A549 (cell line): ENCODE results near the gene GGT7. TPM values are rescaled to one million over a fixed set of nuclear protein-coding genes. Genes with fewer than 3 reads are reported as not detected.

ENCODE experiments used
- ATAC-seq, 2 experiments: fragments of 200-7000 bp in 1 of 2; fragments of >200 bp in 1 of 2; cut with Nextera tagmentation in 1 of 2; cut with Tn5 transposase in 1 of 2; 3 replicates each; pipeline versions ENCODE4 v1.8.0 to v1.9.1; 2018 to 2020; ENCODE audit warnings: mild to moderate bottlenecking in 1 of 2, moderate library complexity in 1 of 2
- CTCF ChIA-PET: fragments of 300-600 bp; sonication (Branson Sonifier 250); formaldehyde crosslinking; extraction: SDS; loops from one replicate; lab custom pipeline; 2021; ENCODE audit warnings: antibody characterized with exemption, inconsistent platforms; lab: Yijun Ruan, JAX
- POLR2A ChIA-PET: fragments of 350-600 bp; formaldehyde crosslinking; extraction: SDS; loops from one replicate; lab custom pipeline; 2021; ENCODE audit warnings: antibody characterized with exemption, inconsistent platforms; lab: Yijun Ruan, JAX
- DNase-seq, 2 experiments: peaks; one replicate each; pipeline versions ENCODE4 v3.0.0 to v3.0.0-alpha.2; 2011 to 2016; ENCODE audit warnings: low read depth in 1 of 2, low spot score in 1 of 2
- FAIRE-seq: peaks from 2 replicates; lab custom pipeline; 2011; peaks lifted over from hg19 to GRCh38; lab: Jason Lieb, UNC
- H3K27ac ChIP-seq, 2 experiments: fragments of >200 bp; sonication (Bioruptor Twin); formaldehyde crosslinking; 3 replicates each; pipeline ENCODE4 v1.5.1; 2016 to 2017
- H3K4me1 ChIP-seq: fragments of >200 bp; sonication (Bioruptor Twin); formaldehyde crosslinking; 3 replicates; pipeline ENCODE4 v1.6.1; 2016
- H3K4me2 ChIP-seq: fragments of >200 bp; sonication (Bioruptor Twin); formaldehyde crosslinking; 3 replicates; pipeline ENCODE4 v1.6.1; 2016
- H3K4me3 ChIP-seq: fragments of >200 bp; sonication (Bioruptor Twin); formaldehyde crosslinking; 3 replicates; pipeline ENCODE4 v1.5.1; 2016
- H3K9me3 ChIP-seq: fragments of >200 bp; sonication (Bioruptor Twin); formaldehyde crosslinking; 3 replicates; pipeline ENCODE4 v1.6.1; 2016
- BCL3 ChIP-seq: fragments of >200 bp; sonication (Bioruptor Twin); formaldehyde crosslinking; IDR thresholded peaks from 3 replicates; pipeline ENCODE4 v1.6.1; 2016
- BHLHE40 ChIP-seq: IDR thresholded peaks from 2 replicates; pipeline ENCODE4 v1.6.1; 2012; ENCODE audit warnings: low read depth, low read length, inconsistent platforms
- CBX8 ChIP-seq: fragments of 200-600 bp; sonication (generic); IDR thresholded peaks from 2 replicates; pipeline ENCODE4 v1.6.1; 2016
- CHD4 ChIP-seq: fragments of 200-600 bp; sonication (generic); IDR thresholded peaks from 2 replicates; pipeline ENCODE4 v1.6.1; 2016; ENCODE audit warnings: antibody characterized with exemption, mild to moderate bottlenecking, borderline replicate concordance
- CTCF ChIP-seq: fragments of >200 bp; sonication (Bioruptor Twin); formaldehyde crosslinking; IDR thresholded peaks from 3 replicates; pipeline ENCODE4 v1.5.1; 2016
- EHMT2 ChIP-seq: fragments of 200-600 bp; sonication (generic); IDR thresholded peaks from 2 replicates; pipeline ENCODE4 v1.6.1; 2016; ENCODE audit warnings: antibody characterized with exemption, low read depth, mild to moderate bottlenecking, moderate library complexity
- EP300 ChIP-seq, 2 experiments: fragments of >200 bp; sonication (Bioruptor Twin); formaldehyde crosslinking; IDR thresholded peaks; 2 replicates in 1 of 2; 3 replicates in 1 of 2; pipeline ENCODE4 v1.6.1; 2016 to 2017
- FOSL2 ChIP-seq, 2 experiments: fragments of 450-650 bp in 1 of 2; fragments of >200 bp in 1 of 2; sonication (Bioruptor Twin) in 1 of 2; formaldehyde crosslinking; IDR thresholded peaks; 2 replicates each; pipeline versions ENCODE4 v1.5.0 to v1.6.1; 2016 to 2020; ENCODE audit warnings: mild to moderate bottlenecking in 1 of 2, moderate library complexity in 1 of 2
- FOXS1 ChIP-seq: fragments of 250-450 bp; sonication (Bioruptor Pico); IDR thresholded peaks from 2 replicates; pipeline ENCODE4 v1.5.0; 2020; ENCODE audit warnings: mild to moderate bottlenecking, moderate library complexity
- HDAC2 ChIP-seq: fragments of 200-600 bp; sonication (generic); IDR thresholded peaks from 2 replicates; pipeline ENCODE4 v1.6.1; 2016
- HES2 ChIP-seq: fragments of >200 bp; sonication (Bioruptor Twin); formaldehyde crosslinking; IDR thresholded peaks from 2 replicates; pipeline ENCODE4 v1.6.1; 2016
- HEYL ChIP-seq: fragments of 250-450 bp; sonication (Bioruptor Pico); IDR thresholded peaks from 2 replicates; pipeline ENCODE4 v1.8.0; 2021; ENCODE audit warnings: mild to moderate bottlenecking, moderate library complexity
- HOXA7 ChIP-seq: fragments of 250-450 bp; sonication (Bioruptor Pico); IDR thresholded peaks from 2 replicates; pipeline ENCODE4 v1.5.0; 2020; ENCODE audit warnings: mild to moderate bottlenecking, moderate library complexity
- HOXB13 ChIP-seq: fragments of 250-450 bp; sonication (Bioruptor Pico); IDR thresholded peaks from 2 replicates; pipeline ENCODE4 v1.5.0; 2020; ENCODE audit warnings: low read depth, mild to moderate bottlenecking, moderate library complexity
- HOXB5 ChIP-seq: fragments of 250-450 bp; sonication (Bioruptor Pico); IDR thresholded peaks from 2 replicates; pipeline ENCODE4 v1.5.0; 2020; ENCODE audit warnings: mild to moderate bottlenecking, moderate library complexity
- JUN ChIP-seq, 2 experiments: fragments of >200 bp; sonication (Bioruptor Twin); formaldehyde crosslinking; IDR thresholded peaks; 2 replicates in 1 of 2; 3 replicates in 1 of 2; pipeline ENCODE4 v1.6.1; 2016 to 2017
- JUNB ChIP-seq: fragments of >200 bp; sonication (Bioruptor Twin); formaldehyde crosslinking; IDR thresholded peaks from 2 replicates; pipeline ENCODE4 v1.6.1; 2016
- KDM1A ChIP-seq: fragments of 200-600 bp; sonication (generic); IDR thresholded peaks from 2 replicates; pipeline ENCODE4 v1.6.1; 2016; ENCODE audit warnings: low read depth, mild to moderate bottlenecking
- KDM5A ChIP-seq: fragments of 200-600 bp; sonication (generic); IDR thresholded peaks from 2 replicates; pipeline ENCODE4 v1.6.1; 2016; ENCODE audit warnings: antibody characterized with exemption, mild to moderate bottlenecking
- MAFK ChIP-seq: fragments of 450-650 bp; IDR thresholded peaks from 2 replicates; pipeline ENCODE4 v1.6.1; 2014; ENCODE audit not compliant: partially characterized antibody
- MAZ ChIP-seq: fragments of 150-350 bp; IDR thresholded peaks from 2 replicates; pipeline ENCODE4 v1.6.1; 2014; ENCODE audit warnings: antibody characterized with exemption, low read depth, low read length, borderline replicate concordance
- MYC ChIP-seq: IDR thresholded peaks from 2 replicates; pipeline ENCODE4 v1.6.1; 2012; ENCODE audit warnings: mild to moderate bottlenecking, inconsistent platforms, low read length, improper control_type of control experiment, borderline replicate concordance
- POLR2AphosphoS2 ChIP-seq: conservative IDR thresholded peaks from 2 replicates; pipeline ENCODE4 v1.6.1; 2012; ENCODE audit warnings: low read length, improper control_type of control experiment, inconsistent platforms
- RAD21 ChIP-seq, 2 experiments: fragments of >200 bp in 1 of 2; sonication (Bioruptor Twin) in 1 of 2; formaldehyde crosslinking in 1 of 2; IDR thresholded peaks in 1 of 2; conservative IDR thresholded peaks in 1 of 2; 2 replicates in 1 of 2; 3 replicates in 1 of 2; pipeline ENCODE4 v1.6.1; 2012 to 2018; ENCODE audit warnings: inconsistent platforms in 1 of 2
- RNF2 ChIP-seq: fragments of 200-600 bp; sonication (generic); IDR thresholded peaks from 2 replicates; pipeline ENCODE4 v1.6.1; 2016; ENCODE audit warnings: low read depth, mild to moderate bottlenecking, antibody characterized with exemption, moderate library complexity, borderline replicate concordance
- SMC3 ChIP-seq: fragments of >200 bp; sonication (Bioruptor Twin); formaldehyde crosslinking; IDR thresholded peaks from 3 replicates; pipeline ENCODE4 v1.6.1; 2018; ENCODE audit warnings: inconsistent platforms
- SREBF2 ChIP-seq: fragments of 450-650 bp; IDR thresholded peaks from 2 replicates; pipeline ENCODE4 v1.6.1; 2014; ENCODE audit warnings: mild to moderate bottlenecking, moderate library complexity
- TFCP2L1 ChIP-seq: fragments of 250-450 bp; sonication (Bioruptor Pico); IDR thresholded peaks from 2 replicates; pipeline ENCODE4 v1.5.0; 2021; ENCODE audit warnings: mild to moderate bottlenecking
- ZC3H11A ChIP-seq: fragments of 450-650 bp; IDR thresholded peaks from 2 replicates; pipeline ENCODE4 v1.6.1; 2014; ENCODE audit warnings: antibody characterized with exemption, mild to moderate bottlenecking
- ZNF302 ChIP-seq: fragments of 250-450 bp; sonication (Bioruptor Pico); IDR thresholded peaks from 2 replicates; pipeline ENCODE4 v1.9.0; 2021; ENCODE audit warnings: inconsistent platforms, mild to moderate bottlenecking, moderate library complexity
- ZSCAN20 ChIP-seq: fragments of 250-450 bp; sonication (Bioruptor Pico); IDR thresholded peaks from 2 replicates; pipeline ENCODE4 v1.8.0; 2022; ENCODE audit warnings: mild to moderate bottlenecking, moderate library complexity
- WGBS: methylation state at CpG from one replicate; pipeline ENCODE4 v1.1.6; 2017; ENCODE audit errors: missing lambda C conversion rate; 5-methylcytosine and 5-hydroxymethylcytosine counted together
- polyA plus RNA-seq, 4 experiments: library from polyadenylated mRNA; depleted of rRNA in 3 of 4; stranded (reverse); fragments of >200 nt; fragmentation: RNase III in 1 of 4; extraction: RNeasy Plus Mini Kit Qiagen cat#74134 plus additional on column Dnase treatment in 1 of 4; gene quantifications; 2 replicates in 3 of 4; 3 replicates in 1 of 4; pipeline ENCODE4 v1.2.3, GENCODE V29; 2011 to 2017

GGT7 gene
- polyA plus RNA-seq, 2 of the 4 experiments (the other 2 are of a cell fraction) = 3.5 to 9.1 TPM

GRCh38 chr20:34863421-34863965 is 9.2 kb downstream of the GGT7 start:
- WGBS = 86% methylated on average over 18 of the region's 32 CpGs
- Histone ChIP-seq H3K9me3 (no peaks in the 10 kb centered on the region), H3K4me2 (no peak overlapping the region), H3K4me1 (no peaks in the 10 kb centered on the region), H3K4me3 (no peak overlapping the region), H3K27ac (no peak overlapping the region)
- no peak for FAIRE-seq
- DNase-seq = no peak
- no peak for ATAC-seq
- POLR2A ChIA-PET = no interaction called here
- CTCF ChIA-PET = interaction anchor here (1.1 to 3.9 kb wide), 4 partner anchors 9 to 345 kb away, joined by 3 to 32 read pairs (median 12); partner anchors contain the start of gene GGT7
- TF ChIP-seq ZSCAN20 (no peak), HOXA7 (CRISPR knock-in tag) (no peak), HDAC2 (no peak), EHMT2 (no peak), MYC (no peak), ZC3H11A (no peak), EP300 (IDR thresholded peaks at IDR 0.05) (no peak), HOXB13 (CRISPR knock-in tag) (no peak), CHD4 (no peak), HOXB5 (CRISPR knock-in tag) (no peak), FOXS1 (no peak), POLR2AphosphoS2 (no peak), RAD21 (conservative IDR thresholded peaks at IDR 0.05 in 1 of 2, IDR thresholded peaks at IDR 0.05 in 1 of 2) (no peak), ZNF302 (CRISPR knock-in tag) (no peak), MAFK (no peak), BCL3 (no peak), HEYL (no peak), SMC3 (no peak), TFCP2L1 (CRISPR knock-in tag) (no peak)

GRCh38 chr20:34862724-34863123 is 9.9 kb downstream of the GGT7 start:
- Histone ChIP-seq H3K4me1 (no peaks in the 10 kb centered on the region), H3K27ac (no peak overlapping the region), H3K4me3 (no peak overlapping the region), H3K9me3 (no peaks in the 10 kb centered on the region), H3K4me2 (no peak overlapping the region)
- 83% methylated on average over 12 of the region's 12 CpGs for WGBS
- no peak for ATAC-seq
- ChIA-PET CTCF (interaction anchor here (0.5 to 3.9 kb wide), 5 partner anchors 10 to 801 kb away, joined by 3 to 32 read pairs (median 4); partner anchors contain the start of genes ACSS2 and GGT7), POLR2A (no interaction called here)
- DNase-seq = no peak
- FAIRE-seq = no peak
- TF ChIP-seq RAD21 (conservative IDR thresholded peaks at IDR 0.05 in 1 of 2, IDR thresholded peaks at IDR 0.05 in 1 of 2) (no peak), SREBF2 (no peak), HES2 (no peak), ZC3H11A (no peak), FOXS1 (no peak)
- TF ChIP-seq, all 56 proteins: peak for 0

GRCh38 chr20:34861386-34862084 is 11.1 kb downstream of the GGT7 start:
- DNase-seq = no peak
- ChIA-PET POLR2A (no interaction called here), CTCF (interaction anchor here (0.5 to 3.9 kb wide), 6 partner anchors 11 to 403 kb away, joined by 3 to 32 read pairs (median 4); partner anchors contain the start of genes ACSS2 and GGT7)
- no peak for ATAC-seq
- Histone ChIP-seq H3K4me2 (no peak overlapping the region), H3K9me3 (no peaks in the 10 kb centered on the region), H3K4me3 (no peak overlapping the region), H3K27ac (no peak overlapping the region), H3K4me1 (no peaks in the 10 kb centered on the region)
- FAIRE-seq = no peak
- WGBS = 91% methylated on average over 7 of the region's 7 CpGs
- TF ChIP-seq KDM1A = no peak
- TF ChIP-seq JUNB = no peak
- TF ChIP-seq MAZ = no peak
- no peak for TF ChIP-seq JUN (IDR thresholded peaks at IDR 0.05)
- TF ChIP-seq BHLHE40 = no peak
- no peak for TF ChIP-seq KDM5A
- no peak for TF ChIP-seq CTCF
- no peak for TF ChIP-seq HDAC2
- TF ChIP-seq CBX8 = no peak
- TF ChIP-seq EP300 (IDR thresholded peaks at IDR 0.05) = no peak
- no peak for TF ChIP-seq RNF2
- TF ChIP-seq FOSL2 (IDR thresholded peaks at IDR 0.05) = no peak
- no peak for TF ChIP-seq FOSL2 (CRISPR knock-in tag; IDR thresholded peaks at IDR 0.05)
- TF ChIP-seq HOXA7 (CRISPR knock-in tag) = no peak
- TF ChIP-seq CHD4 = no peak
